Vagina (tissue), 2 donors: ENCODE data around the gene THUMPD1.
"Not testable (repeated sequence)": the region's sequence is repeated elsewhere in the genome, so short reads cannot be mapped to it uniquely, and the experiment has no call there.

ENCODE experiments used
- POLR2A ChIP-seq, 2 donors: fragments of 450-650 bp; IDR thresholded peaks; one replicate each; pipeline ENCODE4 v1.6.1; 2017; ENCODE audit warnings: antibody characterized with exemption in 2 of 2, mild to moderate bottlenecking in 2 of 2, moderate library complexity in 2 of 2
- TF ChIP-seq, protein P1 (sequence below), 3 experiments: fragments of 450-650 bp in 2 of 3; fragments of 200-600 bp in 1 of 3; sonication (generic) in 1 of 3; IDR thresholded peaks; one replicate each; pipeline ENCODE4 v1.5.1; 2017 to 2019; ENCODE audit warnings: antibody characterized with exemption in 3 of 3, mild to moderate bottlenecking in 2 of 3, moderate library complexity in 2 of 3

GRCh38 chr16:20717718-20718117 is 23.9 kb downstream of the THUMPD1 start:
- TF ChIP-seq, protein P1, sequence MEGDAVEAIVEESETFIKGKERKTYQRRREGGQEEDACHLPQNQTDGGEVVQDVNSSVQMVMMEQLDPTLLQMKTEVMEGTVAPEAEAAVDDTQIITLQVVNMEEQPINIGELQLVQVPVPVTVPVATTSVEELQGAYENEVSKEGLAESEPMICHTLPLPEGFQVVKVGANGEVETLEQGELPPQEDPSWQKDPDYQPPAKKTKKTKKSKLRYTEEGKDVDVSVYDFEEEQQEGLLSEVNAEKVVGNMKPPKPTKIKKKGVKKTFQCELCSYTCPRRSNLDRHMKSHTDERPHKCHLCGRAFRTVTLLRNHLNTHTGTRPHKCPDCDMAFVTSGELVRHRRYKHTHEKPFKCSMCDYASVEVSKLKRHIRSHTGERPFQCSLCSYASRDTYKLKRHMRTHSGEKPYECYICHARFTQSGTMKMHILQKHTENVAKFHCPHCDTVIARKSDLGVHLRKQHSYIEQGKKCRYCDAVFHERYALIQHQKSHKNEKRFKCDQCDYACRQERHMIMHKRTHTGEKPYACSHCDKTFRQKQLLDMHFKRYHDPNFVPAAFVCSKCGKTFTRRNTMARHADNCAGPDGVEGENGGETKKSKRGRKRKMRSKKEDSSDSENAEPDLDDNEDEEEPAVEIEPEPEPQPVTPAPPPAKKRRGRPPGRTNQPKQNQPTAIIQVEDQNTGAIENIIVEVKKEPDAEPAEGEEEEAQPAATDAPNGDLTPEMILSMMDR (IDR thresholded peaks at IDR 0.05) = not testable (repeated sequence)
- TF ChIP-seq POLR2A (IDR thresholded peaks at IDR 0.05) = not testable (repeated sequence)
